Left renal pelvis (tissue), 4 donors: ENCODE results near the gene ASMT. TPM values are rescaled to one million over a fixed set of nuclear protein-coding genes. Genes with fewer than 3 reads are reported as not detected.

ENCODE experiments used
- polyA plus RNA-seq, 4 donors: library from polyadenylated mRNA; unstranded; fragments of 120-200 nt; gene quantifications; one replicate each; pipeline ENCODE4 v1.2.1, GENCODE V29; 2013; ENCODE audit not compliant: insufficient read length in 4 of 4

ASMT gene
- polyA plus RNA-seq, 4 donors = 0.11 to 0.15 (median 0.14) TPM; not detected in 1

Other genes with a start within 250 kb of the ASMT start
- 100 to 1,000 TPM; 374 to 650 (median 494) TPM for gene SLC25A6, start 222.9 kb upstream of the ASMT start, polyA plus RNA-seq
- 10 to 100 TPM; 24.8 to 46.4 (median 40.4) TPM for gene ASMTL, start 162.2 kb upstream of the ASMT start, polyA plus RNA-seq
- gene P2RY8, start 77.9 kb upstream of the ASMT start, polyA plus RNA-seq = 1 to 10 TPM in 2 of 4 donors, under 1 TPM in 2; 0.62 to 1.3 (median 0.98) TPM
- 10 to 100 TPM; 38.2 to 63.7 (median 41.4) TPM for gene AKAP17A, start 23.5 kb upstream of the ASMT start, polyA plus RNA-seq